ENCODE results near the gene SRP72.

SRP72 gene

GRCh38 chr4:56551516-56551915 lies 84.1 kb downstream of the SRP72 start:
- no peak for DNase-seq

- DNase-seq: no peak
These were observed 84.9 kb downstream of the SRP72 start for GRCh38 chr4:56552273-56552672.

Data from OCI-M1 (cell line).